SU-DHL-6 (cell line): Measurements from ENCODE around the gene ARPC5.

ENCODE experiments used
- EZH2phosphoT487 ChIP-seq: fragments of 200-600 bp; sonication (generic), shearing (Covaris generic); conservative IDR thresholded peaks from 2 replicates; pipeline ENCODE4 v1.6.1; 2018; ENCODE audit warnings: mild to moderate bottlenecking, antibody characterized with exemption, low read length, moderate library complexity, mixed read lengths
- TF ChIP-seq, protein P1 (sequence below): fragments of 200-600 bp; sonication (generic); IDR thresholded peaks from one replicate; pipeline ENCODE4 v1.5.1; 2017; ENCODE audit warnings: antibody characterized with exemption, mild to moderate bottlenecking, low read length, moderate library complexity; ENCODE audit not compliant: insufficient read depth, poor library complexity, severe bottlenecking

DNA sequence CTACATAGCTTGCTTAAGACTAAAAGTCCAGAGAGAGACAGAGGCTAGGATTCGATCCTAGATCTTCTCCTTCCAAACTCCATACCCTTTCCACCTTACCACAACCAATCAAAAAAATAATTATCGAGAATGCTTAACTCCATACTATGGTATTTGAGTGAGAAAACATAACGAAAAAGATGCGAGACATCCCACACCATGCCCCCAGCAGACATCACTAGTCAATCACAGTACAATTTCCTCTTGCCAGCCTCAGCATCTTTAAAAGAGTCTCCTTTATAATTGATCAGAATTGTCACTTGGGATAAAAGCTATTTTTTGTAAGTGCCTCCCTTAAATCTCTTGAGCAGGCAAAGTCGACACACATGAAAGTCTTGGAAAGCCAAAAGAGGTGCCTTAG lies 46.2 kb downstream of the ARPC5 start:
- TF ChIP-seq, protein P1, sequence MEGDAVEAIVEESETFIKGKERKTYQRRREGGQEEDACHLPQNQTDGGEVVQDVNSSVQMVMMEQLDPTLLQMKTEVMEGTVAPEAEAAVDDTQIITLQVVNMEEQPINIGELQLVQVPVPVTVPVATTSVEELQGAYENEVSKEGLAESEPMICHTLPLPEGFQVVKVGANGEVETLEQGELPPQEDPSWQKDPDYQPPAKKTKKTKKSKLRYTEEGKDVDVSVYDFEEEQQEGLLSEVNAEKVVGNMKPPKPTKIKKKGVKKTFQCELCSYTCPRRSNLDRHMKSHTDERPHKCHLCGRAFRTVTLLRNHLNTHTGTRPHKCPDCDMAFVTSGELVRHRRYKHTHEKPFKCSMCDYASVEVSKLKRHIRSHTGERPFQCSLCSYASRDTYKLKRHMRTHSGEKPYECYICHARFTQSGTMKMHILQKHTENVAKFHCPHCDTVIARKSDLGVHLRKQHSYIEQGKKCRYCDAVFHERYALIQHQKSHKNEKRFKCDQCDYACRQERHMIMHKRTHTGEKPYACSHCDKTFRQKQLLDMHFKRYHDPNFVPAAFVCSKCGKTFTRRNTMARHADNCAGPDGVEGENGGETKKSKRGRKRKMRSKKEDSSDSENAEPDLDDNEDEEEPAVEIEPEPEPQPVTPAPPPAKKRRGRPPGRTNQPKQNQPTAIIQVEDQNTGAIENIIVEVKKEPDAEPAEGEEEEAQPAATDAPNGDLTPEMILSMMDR: no peak
- no peak for TF ChIP-seq EZH2phosphoT487
